ENCODE measurements around the gene DNAJC1.
"Not testable (repeated sequence)": the region's sequence is repeated elsewhere in the genome, so short reads cannot be mapped to it uniquely, and the experiment has no call there.

- not testable (repeated sequence) for TF ChIP-seq POLR2AphosphoS5 (IDR thresholded peaks at IDR 0.05; ENCODE audit: low read depth, low read length); TAF1 (IDR thresholded peaks at IDR 0.05; ENCODE audit: borderline replicate concordance, low read depth, low read length)
Observed at GRCh38 chr10:21818416-21818815, 185.1 kb downstream of the DNAJC1 start.

Measured in GM12892 (cell line).